GM12891 (cell line): ENCODE measurements around the gene TBCA.

ENCODE experiments used
- PAX5 ChIP-seq: IDR thresholded peaks from 2 replicates; pipeline ENCODE4 v1.6.1; 2011; ENCODE audit warnings: low read length, moderate library complexity, mild to moderate bottlenecking; ENCODE audit not compliant: insufficient read depth, severe bottlenecking
- POLR2A ChIP-seq: IDR thresholded peaks from 2 replicates; pipeline ENCODE4 v1.6.1; 2011; ENCODE audit warnings: low read depth, low read length, control low read depth
- POLR2AphosphoS5 ChIP-seq: IDR thresholded peaks from 2 replicates; pipeline ENCODE4 v1.6.1; 2011; ENCODE audit warnings: low read depth, low read length, control low read depth
- SPI1 ChIP-seq: IDR thresholded peaks from 2 replicates; pipeline ENCODE4 v1.6.1; 2011; ENCODE audit warnings: low read depth, low read length, control low read depth

GRCh38 chr5:77791356-77791755 is 15.2 kb upstream of the TBCA start:
- TF ChIP-seq POLR2A (no peak), POLR2AphosphoS5 (no peak), PAX5 (no peak), SPI1 (no peak)
